HL-60 (cell line): ENCODE measurements around the gene CAMK1D.

ENCODE experiments used
- DNase-seq, 2 experiments: peaks; one replicate each; pipeline ENCODE4 v3.0.0-alpha.2; 2010 to 2020; ENCODE audit warnings: low read depth in 1 of 2, low spot score in 1 of 2
- H3K27ac ChIP-seq: fragments of 250-450 bp; sonication (Bioruptor Pico); replicated peaks from 2 replicates; pipeline ENCODE4 v1.5.1; 2020; ENCODE audit warnings: mild to moderate bottlenecking, moderate library complexity
- H3K27me3 ChIP-seq: fragments of 250-450 bp; sonication (Bioruptor Pico); 2 replicates; pipeline ENCODE4 v1.5.1; 2021; ENCODE audit warnings: mild to moderate bottlenecking, moderate library complexity; ENCODE audit not compliant: insufficient read depth, poor library complexity, severe bottlenecking
- H3K4me3 ChIP-seq: replicated peaks from 2 replicates; pipeline ENCODE4 v1.5.1; 2011; ENCODE audit warnings: mild to moderate bottlenecking, control low read depth, low read length; ENCODE audit not compliant: insufficient read depth
- GABPA ChIP-seq: IDR thresholded peaks from 2 replicates; pipeline ENCODE4 v1.6.1; 2012; ENCODE audit warnings: low read depth
- POLR2AphosphoS5 ChIP-seq: IDR thresholded peaks from 2 replicates; pipeline ENCODE4 v1.6.1; 2012; ENCODE audit warnings: low read depth
- SPI1 ChIP-seq: IDR thresholded peaks from 2 replicates; pipeline ENCODE4 v1.6.1; 2012; ENCODE audit warnings: low read depth, mild to moderate bottlenecking, borderline replicate concordance
- TF ChIP-seq, protein P1 (sequence below): IDR thresholded peaks from one replicate; pipeline ENCODE4 v1.5.1; 2011; ENCODE audit warnings: low read length, control low read depth, inconsistent platforms; ENCODE audit not compliant: insufficient read depth
- TF ChIP-seq, protein P2 (sequence below): IDR thresholded peaks from 2 replicates; pipeline ENCODE4 v1.6.1; 2012; ENCODE audit warnings: low read depth; ENCODE audit not compliant: insufficient replicate concordance

Gene CAMK1D

DNA sequence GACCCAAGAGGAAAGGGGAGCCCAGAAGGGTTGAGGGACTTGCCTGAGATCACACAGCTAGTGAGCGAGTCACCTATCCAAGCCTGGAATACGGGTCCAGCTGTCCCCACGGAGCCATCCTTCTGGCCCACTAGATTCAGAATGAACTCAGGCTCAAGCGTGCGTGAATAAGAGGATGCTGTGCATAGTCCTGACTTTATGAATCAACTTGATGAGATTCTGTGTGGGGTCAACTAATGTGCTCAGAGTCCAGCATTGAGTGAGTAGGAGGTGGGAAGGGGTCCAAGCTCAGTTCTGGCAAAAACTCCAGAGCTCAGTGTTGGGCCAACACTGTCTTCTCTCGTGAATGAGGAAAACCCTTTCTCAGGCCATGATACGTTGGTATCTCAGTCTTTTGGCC, 41.4 kb downstream of the CAMK1D start:
- Histone ChIP-seq H3K27ac (no peak overlapping the region), H3K27me3 (no peaks in the 10 kb centered on the region), H3K4me3 (no peak overlapping the region)
- TF ChIP-seq, protein P1, sequence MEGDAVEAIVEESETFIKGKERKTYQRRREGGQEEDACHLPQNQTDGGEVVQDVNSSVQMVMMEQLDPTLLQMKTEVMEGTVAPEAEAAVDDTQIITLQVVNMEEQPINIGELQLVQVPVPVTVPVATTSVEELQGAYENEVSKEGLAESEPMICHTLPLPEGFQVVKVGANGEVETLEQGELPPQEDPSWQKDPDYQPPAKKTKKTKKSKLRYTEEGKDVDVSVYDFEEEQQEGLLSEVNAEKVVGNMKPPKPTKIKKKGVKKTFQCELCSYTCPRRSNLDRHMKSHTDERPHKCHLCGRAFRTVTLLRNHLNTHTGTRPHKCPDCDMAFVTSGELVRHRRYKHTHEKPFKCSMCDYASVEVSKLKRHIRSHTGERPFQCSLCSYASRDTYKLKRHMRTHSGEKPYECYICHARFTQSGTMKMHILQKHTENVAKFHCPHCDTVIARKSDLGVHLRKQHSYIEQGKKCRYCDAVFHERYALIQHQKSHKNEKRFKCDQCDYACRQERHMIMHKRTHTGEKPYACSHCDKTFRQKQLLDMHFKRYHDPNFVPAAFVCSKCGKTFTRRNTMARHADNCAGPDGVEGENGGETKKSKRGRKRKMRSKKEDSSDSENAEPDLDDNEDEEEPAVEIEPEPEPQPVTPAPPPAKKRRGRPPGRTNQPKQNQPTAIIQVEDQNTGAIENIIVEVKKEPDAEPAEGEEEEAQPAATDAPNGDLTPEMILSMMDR, result no peak
- no peak for DNase-seq

DNA sequence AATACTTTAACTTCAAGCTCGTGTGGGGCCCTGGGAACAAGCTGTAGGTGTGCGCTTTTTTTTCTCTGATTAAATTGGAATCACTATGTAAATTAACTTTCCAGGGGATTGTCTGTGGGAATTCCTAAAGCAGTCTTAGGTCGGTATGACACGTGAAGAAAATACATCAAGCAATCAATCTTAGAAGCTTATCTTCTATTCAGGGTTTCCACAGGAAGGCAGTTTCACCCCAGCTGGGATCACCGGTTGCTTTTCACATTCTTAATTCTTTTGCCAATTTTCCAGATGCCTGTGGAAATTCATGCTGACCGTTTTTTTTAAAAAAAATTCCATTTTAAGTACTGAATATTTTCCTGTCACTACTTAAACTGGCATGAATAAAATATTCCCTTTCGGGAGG, 41.9 kb downstream of the CAMK1D start:
- Histone ChIP-seq H3K4me3 (no peak overlapping the region), H3K27ac (no peak overlapping the region), H3K27me3 (no peaks in the 10 kb centered on the region)
- DNase-seq, result no peak
- TF ChIP-seq, protein P2, sequence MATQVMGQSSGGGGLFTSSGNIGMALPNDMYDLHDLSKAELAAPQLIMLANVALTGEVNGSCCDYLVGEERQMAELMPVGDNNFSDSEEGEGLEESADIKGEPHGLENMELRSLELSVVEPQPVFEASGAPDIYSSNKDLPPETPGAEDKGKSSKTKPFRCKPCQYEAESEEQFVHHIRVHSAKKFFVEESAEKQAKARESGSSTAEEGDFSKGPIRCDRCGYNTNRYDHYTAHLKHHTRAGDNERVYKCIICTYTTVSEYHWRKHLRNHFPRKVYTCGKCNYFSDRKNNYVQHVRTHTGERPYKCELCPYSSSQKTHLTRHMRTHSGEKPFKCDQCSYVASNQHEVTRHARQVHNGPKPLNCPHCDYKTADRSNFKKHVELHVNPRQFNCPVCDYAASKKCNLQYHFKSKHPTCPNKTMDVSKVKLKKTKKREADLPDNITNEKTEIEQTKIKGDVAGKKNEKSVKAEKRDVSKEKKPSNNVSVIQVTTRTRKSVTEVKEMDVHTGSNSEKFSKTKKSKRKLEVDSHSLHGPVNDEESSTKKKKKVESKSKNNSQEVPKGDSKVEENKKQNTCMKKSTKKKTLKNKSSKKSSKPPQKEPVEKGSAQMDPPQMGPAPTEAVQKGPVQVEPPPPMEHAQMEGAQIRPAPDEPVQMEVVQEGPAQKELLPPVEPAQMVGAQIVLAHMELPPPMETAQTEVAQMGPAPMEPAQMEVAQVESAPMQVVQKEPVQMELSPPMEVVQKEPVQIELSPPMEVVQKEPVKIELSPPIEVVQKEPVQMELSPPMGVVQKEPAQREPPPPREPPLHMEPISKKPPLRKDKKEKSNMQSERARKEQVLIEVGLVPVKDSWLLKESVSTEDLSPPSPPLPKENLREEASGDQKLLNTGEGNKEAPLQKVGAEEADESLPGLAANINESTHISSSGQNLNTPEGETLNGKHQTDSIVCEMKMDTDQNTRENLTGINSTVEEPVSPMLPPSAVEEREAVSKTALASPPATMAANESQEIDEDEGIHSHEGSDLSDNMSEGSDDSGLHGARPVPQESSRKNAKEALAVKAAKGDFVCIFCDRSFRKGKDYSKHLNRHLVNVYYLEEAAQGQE, result no peak
- TF ChIP-seq GABPA (no peak), SPI1 (no peak), POLR2AphosphoS5 (no peak)
- TF ChIP-seq, protein P1, result no peak

DNA sequence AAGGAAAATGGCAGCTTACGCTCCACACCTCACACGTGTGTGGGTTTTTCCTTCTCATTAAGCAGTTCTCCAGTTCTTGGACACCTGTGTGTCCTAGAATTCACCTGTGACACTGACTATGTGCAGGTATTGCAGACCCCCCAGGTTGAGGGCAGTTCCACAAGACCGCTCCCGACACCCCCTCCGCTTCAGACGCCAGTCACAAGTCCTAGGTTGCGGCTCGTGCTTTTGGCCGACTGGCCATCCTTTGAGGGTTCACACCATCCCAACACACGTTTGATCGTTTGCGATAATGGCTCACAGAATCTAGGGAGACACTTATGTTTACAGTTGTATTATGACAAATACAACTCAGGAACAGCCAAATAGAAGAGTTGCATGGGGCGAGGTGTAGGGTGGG, 44.5 kb downstream of the CAMK1D start:
- Histone ChIP-seq H3K27me3 (no peaks in the 10 kb centered on the region), H3K27ac (no peak overlapping the region), H3K4me3 (no peak overlapping the region)
- TF ChIP-seq POLR2AphosphoS5, result no peak
- TF ChIP-seq SPI1, result no peak
- TF ChIP-seq, protein P1, result no peak
- TF ChIP-seq GABPA, result no peak
- TF ChIP-seq, protein P2, result no peak
- no peak for DNase-seq

DNA sequence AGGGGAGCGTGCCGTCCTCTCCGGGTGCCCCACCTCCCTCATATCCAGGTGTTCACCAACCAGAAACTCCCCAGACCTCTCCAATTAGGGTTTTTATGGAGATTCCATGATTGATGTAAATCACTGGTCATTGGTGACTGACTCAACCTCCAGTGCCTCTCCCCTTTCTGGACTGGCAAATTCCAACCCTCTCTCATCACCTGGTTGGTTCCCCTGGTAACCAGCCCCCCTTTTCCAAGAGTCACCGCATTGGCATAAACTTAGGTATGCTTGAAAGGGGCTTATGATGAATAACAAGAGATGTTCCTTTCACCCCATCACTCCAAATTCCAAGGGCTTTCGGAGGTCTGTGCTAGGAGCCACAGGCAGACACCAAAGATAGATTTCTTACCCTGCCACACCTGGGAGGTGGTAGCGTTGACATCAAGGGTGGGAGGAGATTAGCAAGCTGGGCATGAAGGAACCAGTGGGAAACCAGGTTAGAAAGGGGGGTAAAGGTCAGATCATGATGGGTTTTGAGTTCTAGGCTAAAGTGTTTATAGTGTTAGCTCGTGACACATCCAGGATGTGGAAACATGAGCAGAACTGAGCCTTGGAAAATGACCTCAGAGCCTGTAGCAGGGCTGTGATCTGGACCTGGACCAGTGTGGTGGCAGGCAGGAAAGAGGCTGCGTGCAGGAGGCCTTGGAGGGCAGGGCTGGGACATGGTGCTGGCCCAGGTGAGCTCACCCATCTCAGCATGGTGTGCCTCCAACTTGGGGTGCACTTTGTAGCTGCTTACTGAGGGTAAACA, 45.1 kb downstream of the CAMK1D start:
- no peaks in the 10 kb centered on the region for H3K27me3 ChIP-seq
- no peak overlapping the region for H3K27ac ChIP-seq
- TF ChIP-seq SPI1 (no peak), GABPA (no peak), POLR2AphosphoS5 (no peak)
- TF ChIP-seq, protein P1, result no peak
- TF ChIP-seq, protein P2, result no peak
- no peak for DNase-seq
- no peak overlapping the region for H3K4me3 ChIP-seq
